DMS53 treated with DMSO at 0.1 percent for 48 hours (cell line): ENCODE results near the gene PID1.

Source experiments
- DNase-seq: peaks from one replicate; lab custom pipeline; 2025; ENCODE audit not compliant: unreplicated experiment; lab: John Stamatoyannopoulos, UW

The PID1 gene

GRCh38 chr2:229124136-229124535, 147.0 kb downstream of the PID1 start:
- no peak for DNase-seq

- DNase-seq: no peak
These were observed 152.2 kb downstream of the PID1 start for GRCh38 chr2:229118927-229119326.

- DNase-seq: no peak
These were observed 152.8 kb downstream of the PID1 start for GRCh38 chr2:229118336-229118735.

- no peak for DNase-seq
These were observed 159.3 kb downstream of the PID1 start for GRCh38 chr2:229111744-229112143.

- DNase-seq: no peak
These were observed 161.9 kb downstream of the PID1 start for GRCh38 chr2:229109195-229109594.

GRCh38 chr2:229107601-229108000, 163.5 kb downstream of the PID1 start:
- DNase-seq: no peak

- no peak for DNase-seq
These were observed 166.1 kb downstream of the PID1 start for GRCh38 chr2:229104974-229105387.

GRCh38 chr2:229104025-229104424, 167.1 kb downstream of the PID1 start:
- DNase-seq: no peak

- no peak for DNase-seq
These were observed 169.8 kb downstream of the PID1 start for GRCh38 chr2:229101314-229101713.

- DNase-seq: no peak
These were observed 171.9 kb downstream of the PID1 start for GRCh38 chr2:229099231-229099630.

GRCh38 chr2:229098801-229099200, 172.3 kb downstream of the PID1 start:
- no peak for DNase-seq

GRCh38 chr2:229096409-229097066, 174.5 kb downstream of the PID1 start:
- peak; percentile 29 for DNase-seq

- no peak for DNase-seq
These were observed 175.6 kb downstream of the PID1 start for GRCh38 chr2:229095472-229095871.

- DNase-seq: peak; percentile 14
These were observed 180.9 kb downstream of the PID1 start for GRCh38 chr2:229090225-229090624.

- DNase-seq: no peak
These were observed 181.3 kb downstream of the PID1 start for GRCh38 chr2:229089776-229090175.

- DNase-seq: no peak
These were observed 182.0 kb downstream of the PID1 start for GRCh38 chr2:229088966-229089700.

- no peak for DNase-seq
These were observed 182.6 kb downstream of the PID1 start for GRCh38 chr2:229088517-229088913.

GRCh38 chr2:229087843-229088516, 183.1 kb downstream of the PID1 start:
- DNase-seq: no peak

- no peak for DNase-seq
These were observed 183.8 kb downstream of the PID1 start for GRCh38 chr2:229087267-229087666.

GRCh38 chr2:229085439-229085838, 185.6 kb downstream of the PID1 start:
- no peak for DNase-seq

GRCh38 chr2:229084447-229084846, 186.6 kb downstream of the PID1 start:
- no peak for DNase-seq
